ENCODE results near the gene HCRTR2.

The HCRTR2 gene

DNA sequence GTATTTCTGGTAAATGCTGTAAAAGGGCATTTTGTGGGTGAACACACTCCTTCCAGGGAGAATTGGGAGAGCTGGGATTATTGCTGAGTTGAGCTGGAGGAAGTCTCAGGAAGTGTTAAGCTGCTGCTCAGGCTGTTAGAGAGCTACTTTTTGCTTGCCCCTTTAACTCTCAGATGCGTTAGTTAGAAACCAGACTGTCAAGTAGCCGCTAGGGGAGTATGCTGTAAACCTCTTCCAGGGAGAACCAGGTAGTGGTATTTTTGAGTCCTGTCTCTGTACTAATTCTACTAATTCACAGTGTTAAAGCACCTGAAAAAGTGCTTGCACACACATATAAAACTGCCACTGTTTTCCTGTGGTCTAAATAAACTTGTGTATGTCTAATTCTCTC lies 146.4 kb downstream of the HCRTR2 start:
- Histone ChIP-seq H3K36me3 (ENCODE audit: insufficient read depth, low read length) (no peaks in the 10 kb centered on the region), H4K20me1 (ENCODE audit: insufficient read depth, low read length) (no peaks in the 10 kb centered on the region), H2AFZ (ENCODE audit: low read depth, low read length) (no peak overlapping the region), H3K27me3 (ENCODE audit: insufficient read depth, low read length, poor library complexity) (no peaks in the 10 kb centered on the region), H3K4me2 (ENCODE audit: insufficient read depth, low read length) (no peak overlapping the region), H3K4me1 (ENCODE audit: insufficient read depth, low read length) (no peaks in the 10 kb centered on the region), H3K9me3 (ENCODE audit: insufficient read depth, low read length, severe bottlenecking) (no peaks in the 10 kb centered on the region), H3K9ac (ENCODE audit: low read depth, low read length) (no peak overlapping the region), H3K4me3 (ENCODE audit: low read depth in 1 of 2, low read length in 2 of 2) (no peak overlapping the region), H3K27ac (ENCODE audit: low read length) (no peak overlapping the region), H3K79me2 (ENCODE audit: insufficient read depth, low read length) (no peaks in the 10 kb centered on the region)
- DNase-seq (no peak), ATAC-seq (ENCODE audit: insufficient read depth, low read depth) (no peak)
- TF ChIP-seq, protein P1, sequence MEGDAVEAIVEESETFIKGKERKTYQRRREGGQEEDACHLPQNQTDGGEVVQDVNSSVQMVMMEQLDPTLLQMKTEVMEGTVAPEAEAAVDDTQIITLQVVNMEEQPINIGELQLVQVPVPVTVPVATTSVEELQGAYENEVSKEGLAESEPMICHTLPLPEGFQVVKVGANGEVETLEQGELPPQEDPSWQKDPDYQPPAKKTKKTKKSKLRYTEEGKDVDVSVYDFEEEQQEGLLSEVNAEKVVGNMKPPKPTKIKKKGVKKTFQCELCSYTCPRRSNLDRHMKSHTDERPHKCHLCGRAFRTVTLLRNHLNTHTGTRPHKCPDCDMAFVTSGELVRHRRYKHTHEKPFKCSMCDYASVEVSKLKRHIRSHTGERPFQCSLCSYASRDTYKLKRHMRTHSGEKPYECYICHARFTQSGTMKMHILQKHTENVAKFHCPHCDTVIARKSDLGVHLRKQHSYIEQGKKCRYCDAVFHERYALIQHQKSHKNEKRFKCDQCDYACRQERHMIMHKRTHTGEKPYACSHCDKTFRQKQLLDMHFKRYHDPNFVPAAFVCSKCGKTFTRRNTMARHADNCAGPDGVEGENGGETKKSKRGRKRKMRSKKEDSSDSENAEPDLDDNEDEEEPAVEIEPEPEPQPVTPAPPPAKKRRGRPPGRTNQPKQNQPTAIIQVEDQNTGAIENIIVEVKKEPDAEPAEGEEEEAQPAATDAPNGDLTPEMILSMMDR (IDR thresholded peaks at IDR 0.05; ENCODE audit: borderline replicate concordance, extremely low read depth, low read length, poor library complexity, severe bottlenecking), result no peak
- TF ChIP-seq EZH2 (IDR thresholded peaks at IDR 0.05; ENCODE audit: borderline replicate concordance, low read depth, low read length, severe bottlenecking), result no peak

DNA sequence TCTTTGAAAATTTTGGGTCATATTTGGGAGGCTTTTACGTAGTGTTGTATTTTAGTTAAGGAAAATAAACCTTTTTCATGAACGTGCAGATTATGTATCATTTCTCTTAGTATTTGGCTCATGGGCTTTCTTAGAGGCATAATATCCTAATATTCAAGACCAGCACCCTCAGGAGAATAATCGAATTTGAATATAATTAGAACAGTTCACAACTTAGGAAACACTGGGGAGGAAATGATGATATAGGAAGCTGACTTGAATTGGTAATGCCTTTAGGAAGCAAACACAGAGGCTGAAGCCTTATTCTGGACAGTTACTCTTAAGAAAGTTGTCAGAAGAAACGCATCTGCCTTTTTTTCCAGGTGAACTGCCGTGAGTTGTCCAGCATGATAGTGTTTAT lies 152.9 kb downstream of the HCRTR2 start, which contains the start of gene GFRAL:
TSS of gene GFRAL (plus strand) at position 301 of the 400 bp plus-strand sequence. CDS start at position 387, 86 bp downstream.
- no peak within 1 kb of the TSS for H2AFZ ChIP-seq (ENCODE audit: low read depth, low read length)
- H3K36me3 ChIP-seq (ENCODE audit: insufficient read depth, low read length), result no peaks in the 10 kb centered on the region
- TF ChIP-seq, protein P1 (IDR thresholded peaks at IDR 0.05; ENCODE audit: borderline replicate concordance, extremely low read depth, low read length, poor library complexity, severe bottlenecking), result no peak
- TF ChIP-seq EZH2 (IDR thresholded peaks at IDR 0.05; ENCODE audit: borderline replicate concordance, low read depth, low read length, severe bottlenecking), result no peak
- H3K27ac ChIP-seq (ENCODE audit: low read length), result no peak within 1 kb of the TSS
- no peaks in the 10 kb centered on the region for H3K79me2 ChIP-seq (ENCODE audit: insufficient read depth, low read length)
- no peak within 1 kb of the TSS for H3K4me3 ChIP-seq (ENCODE audit: low read depth in 1 of 2, low read length in 2 of 2)
- DNase-seq (no peak), ATAC-seq (ENCODE audit: insufficient read depth, low read depth) (no peak)
- no peaks in the 10 kb centered on the region for H4K20me1 ChIP-seq (ENCODE audit: insufficient read depth, low read length)
- H3K4me2 ChIP-seq (ENCODE audit: insufficient read depth, low read length), result no peak within 1 kb of the TSS
- no peak within 1 kb of the TSS for H3K9ac ChIP-seq (ENCODE audit: low read depth, low read length)
- H3K27me3 ChIP-seq (ENCODE audit: insufficient read depth, low read length, poor library complexity), result no peaks in the 10 kb centered on the region
- H3K9me3 ChIP-seq (ENCODE audit: insufficient read depth, low read length, severe bottlenecking), result no peaks in the 10 kb centered on the region
- H3K4me1 ChIP-seq (ENCODE audit: insufficient read depth, low read length), result no peaks in the 10 kb centered on the region
